ENCODE data around the gene INPP5A.

DNA sequence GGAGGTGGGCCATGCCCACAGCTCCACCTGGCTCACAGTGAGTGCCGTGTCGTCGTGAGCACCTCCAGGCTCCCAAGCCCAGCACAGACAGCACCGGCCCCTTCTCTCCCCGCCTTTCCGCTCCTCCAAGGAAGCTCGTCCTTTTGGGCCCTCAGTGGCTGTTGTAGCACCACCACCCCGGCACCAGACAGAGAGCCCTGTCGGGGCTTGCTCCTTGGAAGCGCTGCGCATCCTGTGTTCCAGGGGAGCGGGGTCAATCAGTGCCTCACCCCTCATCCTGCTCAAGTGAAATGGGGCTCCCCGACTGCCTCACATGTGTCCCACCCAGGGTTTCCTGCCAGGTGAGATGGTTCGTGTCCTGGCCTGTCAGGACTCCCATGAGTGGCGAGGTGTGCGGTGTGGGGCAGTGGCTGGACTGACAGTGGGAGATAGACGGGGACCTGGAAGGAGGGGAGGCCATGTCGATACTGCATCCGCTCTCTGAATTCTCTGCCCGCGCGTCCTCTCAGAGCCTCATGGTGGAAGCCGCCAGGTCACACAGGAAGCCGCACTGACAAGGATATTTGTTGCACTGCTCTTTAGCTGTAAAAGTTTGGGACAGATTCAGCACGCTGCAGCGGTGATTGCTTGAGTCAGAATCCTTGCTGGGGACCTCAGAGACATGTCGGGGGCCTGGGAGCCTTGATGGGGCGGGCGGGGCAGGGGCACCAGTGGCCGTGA lies 107.1 kb downstream of the INPP5A start:
- TF ChIP-seq, protein P1, sequence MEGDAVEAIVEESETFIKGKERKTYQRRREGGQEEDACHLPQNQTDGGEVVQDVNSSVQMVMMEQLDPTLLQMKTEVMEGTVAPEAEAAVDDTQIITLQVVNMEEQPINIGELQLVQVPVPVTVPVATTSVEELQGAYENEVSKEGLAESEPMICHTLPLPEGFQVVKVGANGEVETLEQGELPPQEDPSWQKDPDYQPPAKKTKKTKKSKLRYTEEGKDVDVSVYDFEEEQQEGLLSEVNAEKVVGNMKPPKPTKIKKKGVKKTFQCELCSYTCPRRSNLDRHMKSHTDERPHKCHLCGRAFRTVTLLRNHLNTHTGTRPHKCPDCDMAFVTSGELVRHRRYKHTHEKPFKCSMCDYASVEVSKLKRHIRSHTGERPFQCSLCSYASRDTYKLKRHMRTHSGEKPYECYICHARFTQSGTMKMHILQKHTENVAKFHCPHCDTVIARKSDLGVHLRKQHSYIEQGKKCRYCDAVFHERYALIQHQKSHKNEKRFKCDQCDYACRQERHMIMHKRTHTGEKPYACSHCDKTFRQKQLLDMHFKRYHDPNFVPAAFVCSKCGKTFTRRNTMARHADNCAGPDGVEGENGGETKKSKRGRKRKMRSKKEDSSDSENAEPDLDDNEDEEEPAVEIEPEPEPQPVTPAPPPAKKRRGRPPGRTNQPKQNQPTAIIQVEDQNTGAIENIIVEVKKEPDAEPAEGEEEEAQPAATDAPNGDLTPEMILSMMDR (IDR thresholded peaks at IDR 0.05; ENCODE audit: low read length) = no peak
- TF ChIP-seq EZH2 (optimal IDR thresholded peaks at IDR 0.05; ENCODE audit: low read depth, low read length) (no peak), EZH2phosphoT487 (IDR thresholded peaks at IDR 0.05; ENCODE audit: low read length) (no peak)
